HEK293 (cell line): ENCODE data around the gene TMEM151B.

Experiments used
- AEBP2 ChIP-seq: fragments of 450-650 bp; formaldehyde crosslinking; IDR thresholded peaks from 2 replicates; pipeline ENCODE4 v1.5.1; 2016; ENCODE audit warnings: missing biosample characterization, missing genetic modification characterization, borderline replicate concordance
- BCL11B ChIP-seq: fragments of 450-650 bp; formaldehyde crosslinking; IDR thresholded peaks from 2 replicates; pipeline ENCODE4 v1.5.1; 2016; ENCODE audit warnings: low read depth, missing biosample characterization, missing genetic modification characterization
- BCL6B ChIP-seq: fragments of 450-650 bp; formaldehyde crosslinking; IDR thresholded peaks from 2 replicates; pipeline ENCODE4 v1.5.1; 2017; ENCODE audit warnings: missing biosample characterization, missing genetic modification characterization
- FEZF1 ChIP-seq: fragments of 450-650 bp; formaldehyde crosslinking; IDR thresholded peaks from 2 replicates; pipeline ENCODE4 v1.5.1; 2016; ENCODE audit warnings: missing biosample characterization, missing genetic modification characterization
- HOXC10 ChIP-seq: sonication (generic); formaldehyde crosslinking; IDR thresholded peaks from 2 replicates; pipeline ENCODE4 v1.8.1; 2023; ENCODE audit warnings: mild to moderate bottlenecking, missing genetic modification reagents
- IKZF3 ChIP-seq: fragments of 450-650 bp; IDR thresholded peaks from 2 replicates; pipeline ENCODE4 v1.5.0; 2018; ENCODE audit warnings: missing biosample characterization, mild to moderate bottlenecking, missing genetic modification characterization, moderate library complexity
- KLF17 ChIP-seq: fragments of 450-650 bp; formaldehyde crosslinking; IDR thresholded peaks from 2 replicates; pipeline ENCODE4 v1.5.1; 2016; ENCODE audit warnings: missing biosample characterization, missing genetic modification characterization
- KLF9 ChIP-seq: fragments of 450-650 bp; formaldehyde crosslinking; IDR thresholded peaks from 2 replicates; pipeline ENCODE4 v1.5.1; 2016; ENCODE audit warnings: missing biosample characterization, missing genetic modification characterization, low read depth
- RBAK ChIP-seq: fragments of 450-650 bp; formaldehyde crosslinking; IDR thresholded peaks from 2 replicates; pipeline ENCODE4 v1.5.1; 2016; ENCODE audit warnings: missing biosample characterization, missing genetic modification characterization
- SP2 ChIP-seq: fragments of 450-650 bp; formaldehyde crosslinking; IDR thresholded peaks from 2 replicates; pipeline ENCODE4 v1.5.1; 2016; ENCODE audit warnings: missing biosample characterization, missing genetic modification characterization
- ZBTB48 ChIP-seq: fragments of 450-650 bp; formaldehyde crosslinking; IDR thresholded peaks from 2 replicates; pipeline ENCODE4 v1.5.1; 2016; ENCODE audit warnings: missing biosample characterization, missing genetic modification characterization
- ZEB2 ChIP-seq: fragments of 450-650 bp; formaldehyde crosslinking; IDR thresholded peaks from 2 replicates; pipeline ENCODE4 v1.5.1; 2016; ENCODE audit warnings: missing biosample characterization, missing genetic modification characterization
- ZNF10 ChIP-seq: fragments of 450-650 bp; formaldehyde crosslinking; IDR thresholded peaks from 2 replicates; pipeline ENCODE4 v1.5.1; 2017; ENCODE audit warnings: missing biosample characterization, missing genetic modification characterization
- ZNF112 ChIP-seq: fragments of 450-650 bp; formaldehyde crosslinking; IDR thresholded peaks from 2 replicates; pipeline ENCODE4 v1.5.0; 2017; ENCODE audit warnings: missing biosample characterization, missing genetic modification characterization
- ZNF121 ChIP-seq: fragments of 450-650 bp; formaldehyde crosslinking; IDR thresholded peaks from 2 replicates; pipeline ENCODE4 v1.5.1; 2016; ENCODE audit warnings: missing biosample characterization, missing genetic modification characterization
- ZNF132 ChIP-seq: fragments of 450-650 bp; formaldehyde crosslinking; IDR thresholded peaks from 2 replicates; pipeline ENCODE4 v1.5.1; 2017; ENCODE audit warnings: missing biosample characterization, missing genetic modification characterization, borderline replicate concordance
- ZNF133 ChIP-seq: fragments of 450-650 bp; formaldehyde crosslinking; IDR thresholded peaks from 2 replicates; pipeline ENCODE4 v1.5.1; 2016; ENCODE audit warnings: missing biosample characterization, missing genetic modification characterization
- ZNF157 ChIP-seq: fragments of 450-650 bp; formaldehyde crosslinking; IDR thresholded peaks from 2 replicates; pipeline ENCODE4 v1.5.1; 2016; ENCODE audit warnings: missing biosample characterization, missing genetic modification characterization
- ZNF174 ChIP-seq: fragments of 450-650 bp; formaldehyde crosslinking; IDR thresholded peaks from 2 replicates; pipeline ENCODE4 v1.5.0; 2017; ENCODE audit warnings: missing biosample characterization, mild to moderate bottlenecking, missing genetic modification characterization
- ZNF211 ChIP-seq: fragments of 450-650 bp; formaldehyde crosslinking; IDR thresholded peaks from 2 replicates; pipeline ENCODE4 v1.5.1; 2016; ENCODE audit warnings: low read depth, missing biosample characterization, missing genetic modification characterization
- ZNF239 ChIP-seq: fragments of 450-650 bp; formaldehyde crosslinking; IDR thresholded peaks from 2 replicates; pipeline ENCODE4 v1.5.1; 2016; ENCODE audit warnings: missing biosample characterization, missing genetic modification characterization
- ZNF24 ChIP-seq: fragments of 450-650 bp; formaldehyde crosslinking; IDR thresholded peaks from 2 replicates; pipeline ENCODE4 v1.5.1; 2016; ENCODE audit warnings: missing biosample characterization, missing genetic modification characterization
- ZNF280D ChIP-seq: fragments of 450-650 bp; formaldehyde crosslinking; IDR thresholded peaks from 2 replicates; pipeline ENCODE4 v1.5.1; 2016; ENCODE audit warnings: missing biosample characterization, missing genetic modification characterization
- ZNF354C ChIP-seq: fragments of 450-650 bp; formaldehyde crosslinking; IDR thresholded peaks from 2 replicates; pipeline ENCODE4 v1.5.1; 2016; ENCODE audit warnings: missing biosample characterization, missing genetic modification characterization, low read depth, borderline replicate concordance
- ZNF366 ChIP-seq: fragments of 450-650 bp; formaldehyde crosslinking; conservative IDR thresholded peaks from 2 replicates; pipeline ENCODE4 v1.5.1; 2016; ENCODE audit warnings: missing biosample characterization, missing genetic modification characterization
- ZNF501 ChIP-seq: fragments of 450-650 bp; formaldehyde crosslinking; IDR thresholded peaks from 2 replicates; pipeline ENCODE4 v1.5.1; 2016; ENCODE audit warnings: missing biosample characterization, missing genetic modification characterization
- ZNF548 ChIP-seq: fragments of 450-650 bp; formaldehyde crosslinking; IDR thresholded peaks from 2 replicates; pipeline ENCODE4 v1.5.1; 2016; ENCODE audit warnings: missing biosample characterization, missing genetic modification characterization
- ZNF555 ChIP-seq: fragments of 450-650 bp; formaldehyde crosslinking; conservative IDR thresholded peaks from 2 replicates; pipeline ENCODE4 v1.5.1; 2017; ENCODE audit warnings: missing biosample characterization, mild to moderate bottlenecking, missing genetic modification characterization, inconsistent platforms
- ZNF585B ChIP-seq: fragments of 450-650 bp; formaldehyde crosslinking; IDR thresholded peaks from 2 replicates; pipeline ENCODE4 v1.5.1; 2016; ENCODE audit warnings: missing biosample characterization, missing genetic modification characterization
- ZNF596 ChIP-seq: fragments of 450-650 bp; IDR thresholded peaks from 2 replicates; pipeline ENCODE4 v1.5.0; 2018; ENCODE audit warnings: missing biosample characterization, mild to moderate bottlenecking, missing genetic modification characterization, moderate library complexity
- ZNF623 ChIP-seq: fragments of 450-650 bp; formaldehyde crosslinking; IDR thresholded peaks from 2 replicates; pipeline ENCODE4 v1.5.1; 2016; ENCODE audit warnings: missing biosample characterization, missing genetic modification characterization
- ZNF677 ChIP-seq: fragments of 450-650 bp; IDR thresholded peaks from 2 replicates; pipeline ENCODE4 v1.5.0; 2018; ENCODE audit warnings: missing biosample characterization, mild to moderate bottlenecking, missing genetic modification characterization, moderate library complexity
- ZNF768 ChIP-seq: fragments of 450-650 bp; formaldehyde crosslinking; IDR thresholded peaks from 2 replicates; pipeline ENCODE4 v1.5.1; 2018; ENCODE audit warnings: missing biosample characterization, mild to moderate bottlenecking, missing genetic modification characterization
- ZNF776 ChIP-seq: fragments of 450-650 bp; formaldehyde crosslinking; IDR thresholded peaks from 2 replicates; pipeline ENCODE4 v1.5.0; 2017; ENCODE audit warnings: missing biosample characterization, missing genetic modification characterization, borderline replicate concordance

The TMEM151B gene

GRCh38 chr6:44245912-44246662 lies 24.2 kb upstream of the TMEM151B start (continued):
- peak; percentile 54; the same call in 1 of the 2 replicates for TF ChIP-seq ZNF280D (tag by site-specific recombination)
- TF ChIP-seq FEZF1, result no peak
- 0 out of 2 replicates have a peak, but pooled peaks have one; percentile 18 for TF ChIP-seq ZNF677
- TF ChIP-seq ZEB2 (tag by site-specific recombination), result peak; percentile 89
- TF ChIP-seq HOXC10 (CRISPR knock-in tag), result no peak
- TF ChIP-seq ZNF776, result no peak
- TF ChIP-seq ZNF132 (tag by site-specific recombination), result no peak
- peak; percentile 90 for TF ChIP-seq KLF9 (tag by site-specific recombination)
- TF ChIP-seq ZNF133 (tag by site-specific recombination), result no peak
- peak; percentile 77; the same call in 1 of the 2 replicates for TF ChIP-seq BCL11B (tag by site-specific recombination)
- no peak for TF ChIP-seq ZNF623 (tag by site-specific recombination)
- no peak for TF ChIP-seq ZNF174 (tag by site-specific recombination)
- peak; percentile 81 for TF ChIP-seq SP2 (tag by site-specific recombination)
- TF ChIP-seq ZNF112, result no peak
- TF ChIP-seq AEBP2 (tag by site-specific recombination), result 0 out of 2 replicates have a peak, but pooled peaks have one; percentile 39
- peak; percentile 64 for TF ChIP-seq ZBTB48 (tag by site-specific recombination)
- peak; percentile 85 for TF ChIP-seq KLF17 (tag by site-specific recombination)
- no peak for TF ChIP-seq ZNF548
- TF ChIP-seq ZNF768 (tag by site-specific recombination), result no peak
- TF ChIP-seq ZNF121 (tag by site-specific recombination), result peak; percentile 60; the same call in 1 of the 2 replicates
- TF ChIP-seq ZNF24 (tag by site-specific recombination), result peak; percentile 36; the same call in 1 of the 2 replicates
- TF ChIP-seq ZNF555 (tag by site-specific recombination), result no peak
- TF ChIP-seq ZNF596 (tag by site-specific recombination), result 0 out of 2 replicates have a peak, but pooled peaks have one; percentile 43
- peak; percentile 75 for TF ChIP-seq ZNF366
- no peak for TF ChIP-seq ZNF211 (tag by site-specific recombination)
- TF ChIP-seq BCL6B, result no peak
- TF ChIP-seq ZNF239 (tag by site-specific recombination), result no peak
- TF ChIP-seq ZNF501 (tag by site-specific recombination), result no peak; the same call in none of the 2 replicates
- TF ChIP-seq IKZF3, result peak; percentile 90
- TF ChIP-seq RBAK (tag by site-specific recombination), result no peak
- no peak for TF ChIP-seq ZNF10
- no peak for TF ChIP-seq ZNF585B
- TF ChIP-seq ZNF157, result no peak
- TF ChIP-seq ZNF354C (tag by site-specific recombination), result no peak
